Cardiac ventricle fibroblast (primary cell): Measurements from ENCODE around the gene SUFU. TPM values are rescaled to one million over a fixed set of nuclear protein-coding genes. Genes with fewer than 3 reads are reported as not detected.

Source experiments
- total RNA-seq: library from RNA; depleted of rRNA; stranded (reverse); fragments of >200 nt; gene quantifications from 2 replicates; pipeline ENCODE4 v1.2.3, GENCODE V29; 2015

SUFU gene
- 15.1 and 16.8 TPM in 2 replicates for total RNA-seq

GRCh38 chr10:102503264-102504178, at the start of gene SUFU:
Gene SUFU (plus strand): TSS chr10:102503972. CDS start chr10:102504153, 181 bp downstream.

GRCh38 chr10:102502337-102503151, 1.2 kb upstream of the SUFU start, which contains the start of gene ACTR1A:
Gene ACTR1A (minus strand): TSS chr10:102502712. CDS start chr10:102502647, 65 bp downstream.

GRCh38 chr10:102644066-102644645, 140.4 kb downstream of the SUFU start, which contains the start of gene TRIM8:
Gene TRIM8 (plus strand): TSS chr10:102644479. CDS start chr10:102644618, 139 bp downstream.

Other genes with a start within 250 kb of the SUFU start
- gene NFKB2, start 108.3 kb upstream of the SUFU start, total RNA-seq: 18.5 and 23.3 TPM in 2 replicates
- gene PSD, start 85.2 kb upstream of the SUFU start, total RNA-seq: 19.5 and 19.7 TPM in 2 replicates
- gene FBXL15, start 83.1 kb upstream of the SUFU start, total RNA-seq: 14.0 and 16.9 TPM in 2 replicates
- gene CUEDC2, start 71.4 kb upstream of the SUFU start, total RNA-seq: 73.0 and 77.3 TPM in 2 replicates
- gene C10orf95, start 52.4 kb upstream of the SUFU start, total RNA-seq: not detected in 2 replicates
- 69.9 and 73.5 TPM in 2 replicates for gene ACTR1A, start 1.3 kb upstream of the SUFU start, total RNA-seq
- gene TRIM8, start 140.5 kb downstream of the SUFU start, total RNA-seq: 185 and 199 TPM in 2 replicates
- gene ARL3, start 210.4 kb downstream of the SUFU start, total RNA-seq: 5.3 and 7.2 TPM in 2 replicates
- gene SFXN2, start 210.7 kb downstream of the SUFU start, total RNA-seq: 1.3 and 6.8 TPM in 2 replicates
- 53.9 and 83.6 TPM in 2 replicates for gene WBP1L, start 240.0 kb downstream of the SUFU start, total RNA-seq